A673 (cell line): Measurements from ENCODE around the gene HNRNPUL2.

Source experiments
- CTCF ChIP-seq: fragments of 300-800, 200-600 bp; sonication (generic); conservative IDR thresholded peaks from 2 replicates; pipeline ENCODE4 v1.5.1; 2017; ENCODE audit warnings: low read depth, mild to moderate bottlenecking, antibody characterized with exemption, low read length, moderate library complexity, mixed read lengths
- EZH2 ChIP-seq: fragments of 200-600 bp; sonication (generic); IDR thresholded peaks from 2 replicates; pipeline ENCODE4 v1.6.1; 2017; ENCODE audit warnings: borderline replicate concordance, low read depth, mild to moderate bottlenecking, mixed read lengths, antibody characterized with exemption, low read length; ENCODE audit not compliant: poor library complexity, severe bottlenecking

GRCh38 chr11:62726156-62726914, 922 bp downstream of the HNRNPUL2 start:
- no peak for TF ChIP-seq CTCF
- no peak for TF ChIP-seq EZH2
